Activated T-helper 9 cell treated with anti-CD3 and anti-CD28 coated beads, Interleukin-2, amount 50 U/mL, for 16 hours (primary cell): ENCODE data around the gene ACAD8.

Source experiments
- DNase-seq: peaks from one replicate; pipeline ENCODE4 v3.0.0-alpha.2; 2020; ENCODE audit warnings: low read depth

Gene ACAD8

GRCh38 chr11:134290646-134291045, 37.3 kb downstream of the ACAD8 start:
- DNase-seq = no peak

- DNase-seq = no peak
These were observed 37.8 kb downstream of the ACAD8 start for GRCh38 chr11:134291196-134291595.

GRCh38 chr11:134292661-134293060, 39.3 kb downstream of the ACAD8 start:
- DNase-seq = no peak

GRCh38 chr11:134293119-134294113, 40.0 kb downstream of the ACAD8 start:
- no peak for DNase-seq

- DNase-seq = no peak
These were observed 41.3 kb downstream of the ACAD8 start for GRCh38 chr11:134294664-134295063.

GRCh38 chr11:134312223-134312622, 58.9 kb downstream of the ACAD8 start:
- no peak for DNase-seq

- DNase-seq = no peak
These were observed 59.4 kb downstream of the ACAD8 start for GRCh38 chr11:134312807-134313206.

GRCh38 chr11:134313379-134313778, 60.0 kb downstream of the ACAD8 start:
- DNase-seq = no peak

GRCh38 chr11:134313821-134314607, 60.6 kb downstream of the ACAD8 start:
- DNase-seq = no peak
